Sigmoid colon (tissue), 4 donors: ENCODE results near the gene HOXB9.

Experiments used
- POLR2AphosphoS5 ChIP-seq, 4 donors: sonication (generic); formaldehyde crosslinking; IDR thresholded peaks; one replicate each; pipeline ENCODE4 v1.6.1; 2017; ENCODE audit warnings: antibody characterized with exemption in 4 of 4
- TF ChIP-seq, protein P1 (sequence below), 4 experiments: fragments of 450-650 bp in 3 of 4; fragments of 200-600 bp in 1 of 4; IDR thresholded peaks; one replicate each; pipeline ENCODE4 v1.5.1; 2016 to 2019; ENCODE audit warnings: antibody characterized with exemption in 4 of 4, mild to moderate bottlenecking in 3 of 4, moderate library complexity in 2 of 4

DNA sequence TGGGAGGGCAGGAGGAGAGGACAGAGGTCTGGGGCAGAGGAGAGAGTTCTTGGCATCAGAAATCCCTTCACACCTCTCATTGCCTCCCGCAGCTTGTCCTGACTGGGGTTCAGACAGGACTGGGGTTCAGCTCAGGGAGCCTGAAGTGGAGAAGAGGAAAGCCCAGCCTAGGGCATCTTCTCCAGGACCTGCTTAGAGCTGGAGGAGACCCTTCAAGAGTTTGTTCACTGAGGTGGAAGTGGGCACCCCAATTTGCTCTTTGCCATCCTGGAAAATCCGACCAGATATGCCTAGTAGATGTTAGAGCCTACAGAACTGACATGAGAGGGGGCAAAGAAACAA is 38.1 kb downstream of the HOXB9 start:
- TF ChIP-seq, protein P1, sequence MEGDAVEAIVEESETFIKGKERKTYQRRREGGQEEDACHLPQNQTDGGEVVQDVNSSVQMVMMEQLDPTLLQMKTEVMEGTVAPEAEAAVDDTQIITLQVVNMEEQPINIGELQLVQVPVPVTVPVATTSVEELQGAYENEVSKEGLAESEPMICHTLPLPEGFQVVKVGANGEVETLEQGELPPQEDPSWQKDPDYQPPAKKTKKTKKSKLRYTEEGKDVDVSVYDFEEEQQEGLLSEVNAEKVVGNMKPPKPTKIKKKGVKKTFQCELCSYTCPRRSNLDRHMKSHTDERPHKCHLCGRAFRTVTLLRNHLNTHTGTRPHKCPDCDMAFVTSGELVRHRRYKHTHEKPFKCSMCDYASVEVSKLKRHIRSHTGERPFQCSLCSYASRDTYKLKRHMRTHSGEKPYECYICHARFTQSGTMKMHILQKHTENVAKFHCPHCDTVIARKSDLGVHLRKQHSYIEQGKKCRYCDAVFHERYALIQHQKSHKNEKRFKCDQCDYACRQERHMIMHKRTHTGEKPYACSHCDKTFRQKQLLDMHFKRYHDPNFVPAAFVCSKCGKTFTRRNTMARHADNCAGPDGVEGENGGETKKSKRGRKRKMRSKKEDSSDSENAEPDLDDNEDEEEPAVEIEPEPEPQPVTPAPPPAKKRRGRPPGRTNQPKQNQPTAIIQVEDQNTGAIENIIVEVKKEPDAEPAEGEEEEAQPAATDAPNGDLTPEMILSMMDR (IDR thresholded peaks at IDR 0.05), result no peak
- TF ChIP-seq POLR2AphosphoS5 (IDR thresholded peaks at IDR 0.05), result no peak
